Stimulated activated CD4-positive, alpha-beta T cell treated with anti-CD3 and anti-CD28 coated beads, Interleukin-15, amount 100 ng/mL, for 1 hour (primary cell): ENCODE results near the gene CPEB3.
"Not testable (repeated sequence)": the region's sequence is repeated elsewhere in the genome, so short reads cannot be mapped to it uniquely, and the experiment has no call there.

Source experiments
- DNase-seq, 2 donors: peaks; one replicate each; pipeline ENCODE4 v3.0.0-alpha.2; 2020; ENCODE audit warnings: low read depth in 1 of 2, low spot score in 1 of 2

Gene CPEB3

DNA sequence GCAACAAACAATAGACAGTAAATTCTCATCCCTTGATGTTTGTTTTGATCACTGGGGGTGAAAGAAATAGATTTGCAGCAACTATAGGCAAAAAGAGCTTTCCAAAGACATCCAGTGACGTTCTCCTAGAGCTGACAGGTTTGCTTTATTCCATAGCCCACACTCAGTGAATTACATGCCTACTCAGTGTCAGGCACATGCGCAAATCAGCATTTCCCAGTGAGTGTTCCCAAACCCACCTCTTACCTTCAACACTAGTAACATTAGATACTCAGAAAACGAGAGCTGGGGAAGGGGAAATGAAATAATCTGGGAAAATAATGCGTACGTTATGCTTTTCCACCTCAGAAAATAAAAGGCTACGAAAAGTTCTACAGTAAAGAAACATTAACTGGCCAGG lies 144.1 kb downstream of the CPEB3 start:
- DNase-seq = no peak

DNA sequence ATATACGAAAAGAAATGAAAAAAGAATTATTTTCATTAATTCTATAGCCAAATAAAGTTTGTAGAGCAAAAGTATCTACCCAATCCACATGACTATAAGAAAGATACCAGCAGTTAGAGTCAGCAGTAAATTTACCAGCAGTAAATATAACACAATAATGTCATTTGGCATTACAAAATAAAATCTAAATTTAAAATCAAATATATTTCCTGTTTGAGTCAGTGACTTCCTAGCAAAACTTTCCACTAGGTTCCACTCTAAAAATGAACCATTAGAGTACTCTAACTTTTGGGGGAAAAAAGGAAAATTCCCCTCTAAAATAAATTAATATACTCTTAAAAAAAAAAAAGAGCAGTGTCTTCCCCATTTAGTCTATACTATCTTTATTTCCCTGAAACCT lies 144.8 kb downstream of the CPEB3 start:
- DNase-seq = no peak

GRCh38 chr10:92142949-92143348 lies 147.9 kb downstream of the CPEB3 start:
- DNase-seq = no peak

GRCh38 chr10:92142512-92142911 lies 148.4 kb downstream of the CPEB3 start:
- no peak for DNase-seq

DNA sequence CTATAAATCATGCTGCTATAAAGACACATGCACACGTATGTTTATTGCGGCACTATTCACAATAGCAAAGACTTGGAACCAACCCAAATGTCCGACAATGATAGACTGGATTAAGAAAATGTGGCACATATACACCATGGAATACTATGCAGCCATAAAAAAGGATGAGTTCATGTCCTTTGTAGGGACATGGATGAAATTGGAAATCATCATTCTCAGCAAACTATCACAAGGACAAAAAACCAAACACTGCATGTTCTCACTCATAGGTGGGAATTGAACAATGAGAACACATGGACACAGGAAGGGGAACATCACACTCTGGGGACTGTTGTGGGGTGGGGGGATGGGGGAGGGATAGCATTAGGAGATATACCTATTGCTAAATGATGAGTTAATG lies 149.7 kb downstream of the CPEB3 start:
- not testable (repeated sequence) for DNase-seq

DNA sequence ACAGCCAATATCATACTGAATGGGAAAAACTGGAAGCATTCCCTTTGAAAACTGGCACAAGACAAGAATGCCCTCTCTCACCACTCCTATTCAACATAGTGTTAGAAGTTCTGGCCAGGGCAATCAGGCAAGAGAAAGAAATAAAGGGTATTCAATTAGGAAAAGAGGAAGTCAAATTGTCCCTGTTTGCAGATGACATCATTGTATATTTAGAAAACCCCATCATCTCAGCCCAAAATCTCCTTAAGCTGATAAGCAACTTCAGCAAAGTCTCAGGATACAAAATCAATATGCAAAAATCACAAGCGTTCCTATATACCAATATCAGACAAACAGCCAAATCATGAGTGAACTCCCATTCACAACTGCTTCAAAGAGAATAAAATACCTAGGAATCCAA lies 156.8 kb downstream of the CPEB3 start:
- DNase-seq = not testable (repeated sequence)

- no peak for DNase-seq
Measured at GRCh38 chr10:92131275-92131820, 159.5 kb downstream of the CPEB3 start.

DNA sequence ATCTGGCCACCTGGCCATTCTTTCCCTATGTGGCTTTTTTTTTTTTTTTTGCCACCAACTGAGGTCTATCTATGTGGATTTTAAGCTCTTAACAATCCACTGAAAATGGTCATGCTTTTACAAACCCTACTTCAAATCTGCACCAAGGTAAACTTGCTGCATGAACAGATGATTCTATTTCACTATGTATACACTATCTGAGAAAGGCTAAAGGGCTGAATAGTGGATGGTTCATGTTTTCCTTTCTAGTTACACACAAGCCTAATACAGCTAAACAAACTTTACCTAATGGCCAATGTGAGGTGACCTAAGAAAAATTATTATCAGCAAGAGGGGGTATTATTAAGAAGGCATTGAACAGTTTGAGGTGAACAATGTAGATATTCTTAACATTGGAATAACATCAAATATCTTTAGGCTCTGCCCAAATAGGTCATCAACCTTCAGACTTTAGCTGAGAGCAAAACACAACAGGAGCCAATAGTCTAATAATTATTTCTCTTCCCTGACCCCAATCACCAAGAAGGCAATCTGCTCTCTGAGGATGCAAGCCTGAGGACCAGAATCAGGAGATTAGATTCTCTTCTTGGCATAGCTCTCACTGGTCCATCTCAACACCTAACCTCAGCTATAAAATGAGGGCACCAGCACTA lies 160.1 kb downstream of the CPEB3 start:
- DNase-seq = no peak

GRCh38 chr10:92126100-92126650 lies 164.7 kb downstream of the CPEB3 start:
- DNase-seq = no peak

DNA sequence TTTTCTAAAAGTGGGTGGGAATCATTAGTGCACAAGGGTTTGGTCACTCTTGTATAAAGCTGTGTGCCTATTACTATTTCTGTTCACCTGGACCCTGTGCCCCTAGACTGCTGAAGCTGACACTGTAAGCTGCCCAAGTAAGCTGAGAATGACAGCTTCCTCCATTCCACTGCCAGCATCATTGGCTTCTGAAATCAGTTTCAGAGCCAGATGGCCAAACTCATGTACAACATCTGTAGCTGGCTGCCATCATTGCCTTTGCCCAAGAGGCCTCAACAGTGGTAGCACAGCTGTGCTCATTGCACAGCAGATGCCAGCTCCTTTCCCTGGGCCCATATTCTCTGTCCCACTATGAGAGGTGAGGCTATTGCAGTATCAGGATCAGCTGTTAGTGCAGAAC lies 165.7 kb downstream of the CPEB3 start:
- DNase-seq = no peak

GRCh38 chr10:92124616-92125143 lies 166.2 kb downstream of the CPEB3 start:
- no peak for DNase-seq

- no peak for DNase-seq
Measured at GRCh38 chr10:92124020-92124419, 166.9 kb downstream of the CPEB3 start.

- DNase-seq = no peak
Measured at GRCh38 chr10:92122941-92123450, 167.9 kb downstream of the CPEB3 start.

- no peak for DNase-seq
Measured at GRCh38 chr10:92121686-92122492, 169.0 kb downstream of the CPEB3 start.

- DNase-seq = no peak
Measured at GRCh38 chr10:92119340-92119739, 171.5 kb downstream of the CPEB3 start.

DNA sequence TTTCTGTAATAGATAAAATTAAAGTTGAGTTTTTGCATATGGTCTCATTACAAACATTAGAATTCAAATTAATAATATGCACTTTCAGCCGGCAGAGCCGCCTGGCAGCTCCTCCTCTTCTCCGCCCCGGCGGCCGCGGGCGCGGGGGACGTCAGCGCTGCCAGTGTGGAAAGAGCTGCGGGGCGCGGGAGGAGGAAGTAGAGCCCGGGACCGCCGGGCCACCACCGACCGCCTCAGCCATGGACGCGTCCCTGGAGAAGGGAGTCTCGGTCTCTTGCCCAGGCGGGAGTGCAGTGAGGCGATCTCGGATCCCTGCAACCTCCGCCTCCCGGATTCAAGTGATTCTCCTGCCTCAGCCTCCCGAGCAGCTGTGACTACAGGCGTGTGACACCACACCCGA lies 176.0 kb downstream of the CPEB3 start:
- DNase-seq = not testable (repeated sequence)

GRCh38 chr10:92113911-92114600 lies 176.8 kb downstream of the CPEB3 start:
- DNase-seq = no peak

- no peak for DNase-seq
Measured at GRCh38 chr10:92112462-92112861, 178.4 kb downstream of the CPEB3 start.

DNA sequence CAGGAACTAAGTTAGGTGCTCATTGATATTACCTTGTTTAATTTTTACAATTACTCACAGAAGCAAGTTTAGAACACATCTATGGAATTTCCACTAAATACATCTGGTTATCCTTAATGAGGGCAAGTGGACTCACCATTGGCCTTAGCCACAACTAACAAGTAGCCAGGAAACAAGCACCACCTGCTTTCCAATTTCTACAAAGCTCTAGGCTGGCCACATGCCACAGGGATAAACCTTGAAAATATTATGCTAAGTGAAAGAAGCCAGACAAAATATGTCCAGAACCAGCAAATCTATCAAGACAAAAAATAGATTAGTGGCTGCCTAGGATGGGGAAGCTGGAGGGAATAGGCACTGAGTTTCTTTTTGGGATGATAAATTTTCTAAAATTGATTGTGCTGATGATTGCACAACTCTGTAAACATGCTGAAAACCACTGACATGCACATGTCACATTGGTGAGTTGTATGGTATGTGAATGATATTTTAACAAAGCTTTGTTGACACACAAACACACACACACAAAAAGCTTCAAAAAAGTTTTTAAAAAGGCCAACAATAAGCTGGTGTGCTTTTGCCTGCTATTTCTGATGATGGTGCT lies 179.4 kb downstream of the CPEB3 start:
- DNase-seq = no peak

- DNase-seq = no peak
Measured at GRCh38 chr10:92110039-92110794, 180.7 kb downstream of the CPEB3 start.
